Measurements from ENCODE around the gene ZNF564. TPM values are rescaled to one million over a fixed set of nuclear protein-coding genes. Genes with fewer than 3 reads are reported as not detected.

ZNF564 gene
- polyA plus RNA-seq, 1 experiment, result 4.6 TPM

DNA sequence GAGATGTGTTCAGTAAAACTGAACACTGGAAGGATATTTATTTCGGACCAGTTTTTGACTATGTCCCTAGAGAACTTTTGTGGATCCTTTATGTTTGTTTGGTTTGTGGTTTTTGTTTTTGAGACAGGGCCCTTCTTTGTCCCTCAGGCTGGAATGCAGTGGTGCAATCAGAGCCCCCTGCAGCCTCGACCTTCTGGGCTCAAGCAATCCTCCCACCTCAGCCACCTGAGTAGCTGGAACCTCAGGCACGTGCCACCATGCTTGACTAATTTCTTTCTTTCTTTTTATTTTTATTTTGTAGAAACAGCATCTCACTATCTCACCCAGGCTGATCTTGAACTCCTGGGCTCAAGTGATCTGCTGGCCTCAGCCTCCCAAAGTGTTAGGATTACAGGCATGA lies 65.7 kb downstream of the ZNF564 start:
- Histone ChIP-seq H3K9me3 (ENCODE audit: control insufficient read depth, insufficient read depth, low read length) (peaks cover 4% of the 10 kb centered on the region; the same call in 1 of the 2 replicates), H3K4me3 (ENCODE audit: low read depth, low read length) (no peak overlapping the region), H3K27me3 (ENCODE audit: control insufficient read depth, insufficient read depth, low read length) (no peaks in the 10 kb centered on the region), H3K27ac (ENCODE audit: low read depth, low read length) (no peak overlapping the region)
- TF ChIP-seq, protein P1, sequence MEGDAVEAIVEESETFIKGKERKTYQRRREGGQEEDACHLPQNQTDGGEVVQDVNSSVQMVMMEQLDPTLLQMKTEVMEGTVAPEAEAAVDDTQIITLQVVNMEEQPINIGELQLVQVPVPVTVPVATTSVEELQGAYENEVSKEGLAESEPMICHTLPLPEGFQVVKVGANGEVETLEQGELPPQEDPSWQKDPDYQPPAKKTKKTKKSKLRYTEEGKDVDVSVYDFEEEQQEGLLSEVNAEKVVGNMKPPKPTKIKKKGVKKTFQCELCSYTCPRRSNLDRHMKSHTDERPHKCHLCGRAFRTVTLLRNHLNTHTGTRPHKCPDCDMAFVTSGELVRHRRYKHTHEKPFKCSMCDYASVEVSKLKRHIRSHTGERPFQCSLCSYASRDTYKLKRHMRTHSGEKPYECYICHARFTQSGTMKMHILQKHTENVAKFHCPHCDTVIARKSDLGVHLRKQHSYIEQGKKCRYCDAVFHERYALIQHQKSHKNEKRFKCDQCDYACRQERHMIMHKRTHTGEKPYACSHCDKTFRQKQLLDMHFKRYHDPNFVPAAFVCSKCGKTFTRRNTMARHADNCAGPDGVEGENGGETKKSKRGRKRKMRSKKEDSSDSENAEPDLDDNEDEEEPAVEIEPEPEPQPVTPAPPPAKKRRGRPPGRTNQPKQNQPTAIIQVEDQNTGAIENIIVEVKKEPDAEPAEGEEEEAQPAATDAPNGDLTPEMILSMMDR (IDR thresholded peaks at IDR 0.05; ENCODE audit: low read depth, low read length), result no peak
- ChIA-PET CTCF (no interaction called here), POLR2A (no interaction called here)
- no peak for DNase-seq (ENCODE audit: low read depth, low spot score)

DNA sequence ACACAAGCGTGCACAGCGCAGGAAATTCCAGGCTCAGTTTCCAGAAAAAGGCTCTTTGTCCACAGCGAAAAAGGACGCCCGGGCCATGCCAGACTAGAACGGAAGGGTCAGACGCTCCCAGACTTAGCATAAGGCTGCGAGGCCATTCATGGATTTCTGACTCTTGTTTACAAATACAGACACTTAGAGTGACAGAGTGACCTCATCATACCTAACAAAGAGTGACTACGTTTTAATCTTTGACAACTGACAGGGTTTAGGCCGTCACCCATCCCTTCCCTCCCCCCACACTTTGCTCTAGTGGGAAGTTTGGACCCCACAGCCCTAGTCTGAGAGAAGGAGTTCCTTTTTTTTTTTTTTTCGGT lies 66.2 kb downstream of the ZNF564 start:
- Histone ChIP-seq H3K27ac (ENCODE audit: low read depth, low read length) (peak overlapping the region; percentile 39), H3K9me3 (ENCODE audit: control insufficient read depth, insufficient read depth, low read length) (peaks cover 8% of the 10 kb centered on the region; the same call in 1 of the 2 replicates), H3K27me3 (ENCODE audit: control insufficient read depth, insufficient read depth, low read length) (no peaks in the 10 kb centered on the region), H3K4me3 (ENCODE audit: low read depth, low read length) (peak overlapping the region; percentile 99)
- POLR2A ChIA-PET, result interaction anchor here (0.5 kb wide), 1 partner anchor 84 kb away, joined by 3 read pairs; the partner anchor contains the start of gene ZNF799
- DNase-seq (ENCODE audit: low read depth, low spot score), result no peak
- CTCF ChIA-PET, result no interaction called here
- TF ChIP-seq, protein P1 (IDR thresholded peaks at IDR 0.05; ENCODE audit: low read depth, low read length), result no peak

DNA sequence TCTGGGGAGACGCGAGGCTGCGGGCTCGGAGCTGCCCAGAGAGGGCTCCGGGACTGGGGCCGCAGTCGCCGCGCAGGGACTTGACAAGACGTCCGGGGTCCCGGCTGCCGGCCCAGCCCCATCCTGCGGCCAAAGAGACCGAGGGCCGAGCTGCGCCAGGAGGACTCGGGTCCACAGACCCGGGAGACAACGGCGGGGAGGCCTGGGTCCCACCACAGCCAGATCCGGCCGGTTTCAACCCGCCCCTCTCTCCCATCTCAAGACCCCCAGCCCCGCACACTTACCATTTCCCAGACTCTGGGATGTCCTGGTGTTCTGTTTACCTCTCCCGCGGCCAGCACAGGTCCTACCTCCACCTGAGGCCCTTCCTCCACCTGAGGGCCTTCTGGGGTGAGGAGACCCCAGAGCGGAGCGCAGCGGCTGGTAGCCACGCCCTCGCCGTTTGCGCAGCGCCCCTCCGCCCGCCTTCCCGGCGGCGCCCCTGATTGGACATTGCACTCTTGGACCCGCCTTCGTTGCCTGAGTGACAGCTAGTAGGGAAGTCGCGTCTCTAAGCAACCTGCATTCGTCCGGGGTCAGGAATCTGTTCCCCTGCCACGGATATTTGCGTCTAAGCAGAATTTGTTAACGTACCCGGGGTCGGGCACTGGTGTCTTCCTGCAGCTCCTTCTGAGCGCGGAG lies 66.8 kb downstream of the ZNF564 start, which contains the start of gene ZNF709:
TSS of gene ZNF709 (minus strand) at position 446 of the 681 bp plus-strand sequence. CDS start at position 287, 159 bp downstream.
- ChIA-PET POLR2A (interaction anchor here (0.5 to 1.4 kb wide), 3 partner anchors 8 to 126 kb away, joined by 3 to 5 read pairs (median 3); partner anchors contain the start of genes ZNF490, ZNF791 and ZNF799), CTCF (interaction anchor here (0.6 kb wide), 1 partner anchor 448 kb away, joined by 3 read pairs; no protein-coding TSS in a partner anchor)
- TF ChIP-seq, protein P1 (IDR thresholded peaks at IDR 0.05; ENCODE audit: low read depth, low read length), result no peak
- DNase-seq (ENCODE audit: low read depth, low spot score), result peak; percentile 45
- H3K27me3 ChIP-seq (ENCODE audit: control insufficient read depth, insufficient read depth, low read length), result no peaks in the 10 kb centered on the region
- peak within 1 kb of the TSS; percentile 99 for H3K4me3 ChIP-seq (ENCODE audit: low read depth, low read length)
- H3K9me3 ChIP-seq (ENCODE audit: control insufficient read depth, insufficient read depth, low read length), result peaks cover 10% of the 10 kb centered on the region; the same call in 1 of the 2 replicates
- peak within 1 kb of the TSS; percentile 39 for H3K27ac ChIP-seq (ENCODE audit: low read depth, low read length)

DNA sequence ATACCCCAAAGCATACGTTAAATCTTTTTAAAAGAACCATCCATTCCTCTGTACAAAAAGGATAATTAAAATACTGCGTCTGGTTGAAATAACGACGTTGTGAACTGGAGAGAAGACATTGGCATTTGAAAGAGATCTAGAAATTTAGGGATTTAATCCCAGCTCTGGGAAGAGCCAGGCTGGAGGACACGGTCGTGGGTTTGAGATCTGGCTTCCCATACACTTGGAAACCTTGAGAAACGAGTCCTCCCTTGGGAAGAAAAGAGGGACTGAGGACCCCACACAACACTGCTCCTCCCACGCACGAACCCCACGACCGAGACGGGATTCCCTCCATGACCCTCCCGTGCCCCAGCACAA lies 67.3 kb downstream of the ZNF564 start:
- TF ChIP-seq, protein P1 (IDR thresholded peaks at IDR 0.05; ENCODE audit: low read depth, low read length), result no peak
- ChIA-PET CTCF (interaction anchor here (0.6 kb wide), 1 partner anchor 448 kb away, joined by 3 read pairs; no protein-coding TSS in a partner anchor), POLR2A (interaction anchor here (0.6 to 1.4 kb wide), 2 partner anchors 7 to 127 kb away, joined by 3 to 5 read pairs; partner anchors contain the start of genes ZNF490 and ZNF791)
- H3K9me3 ChIP-seq (ENCODE audit: control insufficient read depth, insufficient read depth, low read length), result peaks cover 12% of the 10 kb centered on the region; the same call in 1 of the 2 replicates
- DNase-seq (ENCODE audit: low read depth, low spot score), result no peak
- no peak overlapping the region for H3K27ac ChIP-seq (ENCODE audit: low read depth, low read length)
- peak overlapping the region; percentile 99 for H3K4me3 ChIP-seq (ENCODE audit: low read depth, low read length)
- no peaks in the 10 kb centered on the region for H3K27me3 ChIP-seq (ENCODE audit: control insufficient read depth, insufficient read depth, low read length)

DNA sequence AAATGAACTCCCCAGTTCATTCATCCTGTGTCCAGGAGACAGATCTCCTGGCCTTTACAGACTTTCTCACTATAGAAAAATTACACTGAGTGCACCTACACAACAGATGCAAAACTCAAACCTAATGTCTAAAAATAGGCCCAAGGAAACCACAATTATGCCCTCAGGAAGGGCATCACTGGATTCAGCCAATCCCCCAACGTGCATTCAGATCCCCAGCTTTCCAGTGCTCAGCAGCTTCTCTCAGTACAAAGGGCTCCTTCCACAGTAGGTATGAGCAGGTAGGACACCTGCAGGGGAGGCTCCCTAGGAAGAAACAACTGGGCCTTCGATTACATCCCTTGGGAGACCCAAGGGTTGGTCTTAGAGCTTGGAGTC lies 68.8 kb downstream of the ZNF564 start:
- Histone ChIP-seq H3K27me3 (ENCODE audit: control insufficient read depth, insufficient read depth, low read length) (no peaks in the 10 kb centered on the region), H3K4me3 (ENCODE audit: low read depth, low read length) (no peak overlapping the region), H3K9me3 (ENCODE audit: control insufficient read depth, insufficient read depth, low read length) (peaks cover 15% of the 10 kb centered on the region; the same call in 1 of the 2 replicates), H3K27ac (ENCODE audit: low read depth, low read length) (no peak overlapping the region)
- CTCF ChIA-PET, result no interaction called here
- POLR2A ChIA-PET, result interaction anchor here (0.6 kb wide), 1 partner anchor 418 kb away, joined by 4 read pairs; the partner anchor contains the start of gene ZNF844
- DNase-seq (ENCODE audit: low read depth, low spot score), result no peak
- TF ChIP-seq, protein P1 (IDR thresholded peaks at IDR 0.05; ENCODE audit: low read depth, low read length), result no peak
